ENCODE data around the gene STK32C. TPM values are rescaled to one million over a fixed set of nuclear protein-coding genes. Genes with fewer than 3 reads are reported as not detected.

Gene STK32C
- total and polyA plus RNA-seq, 2 donors (not counting 1 experiment from before 2014, with no cell fraction given) = 9.9 to 16.8 TPM

GRCh38 chr10:132294561-132295318, 13.0 kb downstream of the STK32C start:
- whole genome bisulfite sequencing (ENCODE audit: insufficient coverage) = 80% methylated on average over 23 of the region's 23 CpGs
- ChIA-PET POLR2A (no interaction called here), CTCF (no interaction called here)
- H3K4me3 Mint-ChIP-seq = no peak overlapping the region
- no peaks in the 10 kb centered on the region for H3K36me3 ChIP-seq (replicated peaks in 1 of 2; ENCODE audit: control extremely low read depth in 1 of 2, control insufficient read depth in 1 of 2, extremely low read depth in 1 of 2, insufficient read depth in 2 of 2, low read length in 1 of 2)
- H3K9ac ChIP-seq (ENCODE audit: low read length) = no peak overlapping the region
- no peak for ATAC-seq (ENCODE audit: low read depth)
- no peak for TF ChIP-seq EZH2 (IDR thresholded peaks at IDR 0.05; ENCODE audit: borderline replicate concordance, insufficient read depth, low read depth, low read length, poor library complexity, severe bottlenecking)
- TF ChIP-seq CTCF (IDR thresholded peaks at IDR 0.05) = no peak
- no peaks in the 10 kb centered on the region for H3K9me3 Mint-ChIP-seq (ENCODE audit: insufficient read depth)
- no peak overlapping the region for H3K27ac Mint-ChIP-seq
- no peak overlapping the region for H3K4me2 ChIP-seq (replicated peaks; ENCODE audit: low read depth, low read length, poor library complexity, severe bottlenecking)
- peaks cover 0 to 14% (median 1%) of the 10 kb centered on the region in 4 experiments for H3K27me3 ChIP-seq (replicated peaks in 1 of 4; ENCODE audit: control extremely low read depth in 1 of 4, control insufficient read depth in 3 of 4, insufficient read depth in 4 of 4, low read length in 3 of 4)
- H3K9me3 ChIP-seq (ENCODE audit: control extremely low read depth in 1 of 3, control insufficient read depth in 2 of 3, insufficient read depth in 1 of 3, low read length in 2 of 3) = peaks cover 0 to 16% (median 0%) of the 10 kb centered on the region in 3 donors
- no peak overlapping the region for H3K4me3 ChIP-seq (ENCODE audit: control extremely low read depth in 1 of 5, extremely low read depth in 1 of 5, insufficient read depth in 1 of 5, low read depth in 2 of 5, low read length in 4 of 5)
- no peak for DNase-seq
- no peak overlapping the region for H2AFZ ChIP-seq (ENCODE audit: insufficient read depth, low read depth, low read length, poor library complexity, severe bottlenecking)
- H3K4me1 ChIP-seq (ENCODE audit: control insufficient read depth in 2 of 2, insufficient read depth in 2 of 2, low read length in 2 of 2) = peaks cover 7 to 9% of the 10 kb centered on the region in 2 donors
- intact Hi-C loops (cut with micrococcal nuclease) = no loop called here
- no peak overlapping the region for H3K27ac ChIP-seq (ENCODE audit: low read length in 2 of 2)
- H3K27me3 Mint-ChIP-seq = peaks cover 18% of the 10 kb centered on the region
- H3K79me2 ChIP-seq (ENCODE audit: control insufficient read depth, insufficient read depth, low read length) = no peaks in the 10 kb centered on the region
- peaks cover 6% of the 10 kb centered on the region for H3K4me1 Mint-ChIP-seq
- H4K20me1 ChIP-seq (ENCODE audit: control insufficient read depth, insufficient read depth, low read length, poor library complexity, severe bottlenecking) = no peaks in the 10 kb centered on the region

GRCh38 chr10:132293813-132294520, 13.8 kb downstream of the STK32C start:
- ChIA-PET POLR2A (no interaction called here), CTCF (no interaction called here)
- Histone ChIP-seq H4K20me1 (ENCODE audit: control insufficient read depth, insufficient read depth, low read length, poor library complexity, severe bottlenecking) (no peaks in the 10 kb centered on the region), H3K4me3 (ENCODE audit: control extremely low read depth in 1 of 5, extremely low read depth in 1 of 5, insufficient read depth in 1 of 5, low read depth in 2 of 5, low read length in 4 of 5) (no peak overlapping the region), H3K4me2 (replicated peaks; ENCODE audit: low read depth, low read length, poor library complexity, severe bottlenecking) (no peak overlapping the region), H3K4me1 (ENCODE audit: control insufficient read depth in 2 of 2, insufficient read depth in 2 of 2, low read length in 2 of 2) (peaks cover 7 to 9% of the 10 kb centered on the region in 2 donors), H3K27ac (ENCODE audit: low read length in 2 of 2) (no peak overlapping the region), H3K27me3 (replicated peaks in 1 of 4; ENCODE audit: control extremely low read depth in 1 of 4, control insufficient read depth in 3 of 4, insufficient read depth in 4 of 4, low read length in 3 of 4) (peaks cover 0 to 14% (median 1%) of the 10 kb centered on the region in 4 experiments), H3K9me3 (ENCODE audit: control extremely low read depth in 1 of 3, control insufficient read depth in 2 of 3, insufficient read depth in 1 of 3, low read length in 2 of 3) (peaks cover 0 to 16% (median 0%) of the 10 kb centered on the region in 3 donors), H2AFZ (ENCODE audit: insufficient read depth, low read depth, low read length, poor library complexity, severe bottlenecking) (no peak overlapping the region), H3K9ac (ENCODE audit: low read length) (no peak overlapping the region), H3K79me2 (ENCODE audit: control insufficient read depth, insufficient read depth, low read length) (no peaks in the 10 kb centered on the region), H3K36me3 (replicated peaks in 1 of 2; ENCODE audit: control extremely low read depth in 1 of 2, control insufficient read depth in 1 of 2, extremely low read depth in 1 of 2, insufficient read depth in 2 of 2, low read length in 1 of 2) (no peaks in the 10 kb centered on the region)
- TF ChIP-seq CTCF (IDR thresholded peaks at IDR 0.05) (no peak), EZH2 (IDR thresholded peaks at IDR 0.05; ENCODE audit: borderline replicate concordance, insufficient read depth, low read depth, low read length, poor library complexity, severe bottlenecking) (no peak)
- DNase-seq (no peak), ATAC-seq (ENCODE audit: low read depth) (no peak)
- no peak overlapping the region for H3K27ac Mint-ChIP-seq
- intact Hi-C loops (cut with micrococcal nuclease) = no loop called here
- 92% methylated on average over 24 of the region's 25 CpGs for WGBS (ENCODE audit: insufficient coverage)
- no peak overlapping the region for H3K4me3 Mint-ChIP-seq
- H3K4me1 Mint-ChIP-seq = peaks cover 6% of the 10 kb centered on the region
- H3K27me3 Mint-ChIP-seq = peaks cover 18% of the 10 kb centered on the region
- H3K9me3 Mint-ChIP-seq (ENCODE audit: insufficient read depth) = no peaks in the 10 kb centered on the region

All from B cell (primary cell).